Measurements from ENCODE around the gene RHOV. TPM values are rescaled to one million over a fixed set of nuclear protein-coding genes. Genes with fewer than 3 reads are reported as not detected.
A peak's percentile ranks its signal among the peaks of the same experiment; 100 is the strongest.

RHOV gene
- total RNA-seq, 3 donors from 2014 or later = 1.6 to 6.2 (median 3.5) TPM

DNA sequence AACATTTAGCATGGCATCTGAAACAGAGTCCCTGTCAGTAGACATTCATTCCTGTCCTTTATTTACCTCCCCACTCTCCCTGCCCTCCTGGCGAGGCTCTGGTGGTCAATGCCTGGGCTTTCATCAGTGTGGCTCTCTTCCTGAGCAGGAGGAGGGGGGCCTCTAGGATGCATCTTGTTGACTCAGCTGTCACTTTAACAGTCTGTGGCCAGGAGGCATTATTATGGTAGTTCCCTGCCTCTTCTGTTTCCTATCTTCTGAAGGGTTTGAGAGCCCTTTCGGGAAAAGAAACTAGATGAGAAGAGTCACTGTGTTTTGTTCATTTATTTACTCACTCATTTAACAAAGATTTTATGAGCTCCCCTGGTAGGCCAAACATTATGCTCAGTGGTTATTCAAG is 43.1 kb downstream of the RHOV start:
- H3K36me3 ChIP-seq (ENCODE audit: low read depth) = no peaks in the 10 kb centered on the region
- intact Hi-C loops (cut with DNase I, micrococcal nuclease) = no loop called here
- no peak for ATAC-seq
- no peaks in the 10 kb centered on the region for H3K9me3 ChIP-seq
- H3K4me1 ChIP-seq (ENCODE audit: low read depth) = peaks cover 25% of the 10 kb centered on the region
- H3K4me3 ChIP-seq = no peak overlapping the region
- no peak for DNase-seq
- TF ChIP-seq, protein P1, sequence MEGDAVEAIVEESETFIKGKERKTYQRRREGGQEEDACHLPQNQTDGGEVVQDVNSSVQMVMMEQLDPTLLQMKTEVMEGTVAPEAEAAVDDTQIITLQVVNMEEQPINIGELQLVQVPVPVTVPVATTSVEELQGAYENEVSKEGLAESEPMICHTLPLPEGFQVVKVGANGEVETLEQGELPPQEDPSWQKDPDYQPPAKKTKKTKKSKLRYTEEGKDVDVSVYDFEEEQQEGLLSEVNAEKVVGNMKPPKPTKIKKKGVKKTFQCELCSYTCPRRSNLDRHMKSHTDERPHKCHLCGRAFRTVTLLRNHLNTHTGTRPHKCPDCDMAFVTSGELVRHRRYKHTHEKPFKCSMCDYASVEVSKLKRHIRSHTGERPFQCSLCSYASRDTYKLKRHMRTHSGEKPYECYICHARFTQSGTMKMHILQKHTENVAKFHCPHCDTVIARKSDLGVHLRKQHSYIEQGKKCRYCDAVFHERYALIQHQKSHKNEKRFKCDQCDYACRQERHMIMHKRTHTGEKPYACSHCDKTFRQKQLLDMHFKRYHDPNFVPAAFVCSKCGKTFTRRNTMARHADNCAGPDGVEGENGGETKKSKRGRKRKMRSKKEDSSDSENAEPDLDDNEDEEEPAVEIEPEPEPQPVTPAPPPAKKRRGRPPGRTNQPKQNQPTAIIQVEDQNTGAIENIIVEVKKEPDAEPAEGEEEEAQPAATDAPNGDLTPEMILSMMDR (IDR thresholded peaks at IDR 0.05) = no peak

DNA sequence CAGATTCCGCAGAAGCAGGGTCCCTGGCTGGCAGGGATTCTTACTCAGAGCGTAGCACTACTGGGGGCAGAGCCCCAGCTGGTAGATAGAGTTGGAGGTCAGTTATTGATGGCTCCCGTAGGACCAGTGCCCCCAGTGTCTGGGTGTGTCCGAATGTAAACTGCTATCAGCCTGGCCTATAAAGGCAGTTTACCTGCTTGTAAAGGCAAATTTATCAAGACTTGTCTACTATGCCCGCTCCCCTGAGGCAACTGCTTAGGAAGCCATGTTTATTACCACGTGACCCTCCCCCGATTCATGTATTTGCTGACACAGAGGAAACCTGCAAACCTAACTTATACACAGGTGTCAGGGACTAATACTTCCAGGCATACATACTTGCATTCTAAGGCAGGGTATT is 44.9 kb downstream of the RHOV start:
- ATAC-seq = peak; percentile 54
- H3K9me3 ChIP-seq = no peaks in the 10 kb centered on the region

DNA sequence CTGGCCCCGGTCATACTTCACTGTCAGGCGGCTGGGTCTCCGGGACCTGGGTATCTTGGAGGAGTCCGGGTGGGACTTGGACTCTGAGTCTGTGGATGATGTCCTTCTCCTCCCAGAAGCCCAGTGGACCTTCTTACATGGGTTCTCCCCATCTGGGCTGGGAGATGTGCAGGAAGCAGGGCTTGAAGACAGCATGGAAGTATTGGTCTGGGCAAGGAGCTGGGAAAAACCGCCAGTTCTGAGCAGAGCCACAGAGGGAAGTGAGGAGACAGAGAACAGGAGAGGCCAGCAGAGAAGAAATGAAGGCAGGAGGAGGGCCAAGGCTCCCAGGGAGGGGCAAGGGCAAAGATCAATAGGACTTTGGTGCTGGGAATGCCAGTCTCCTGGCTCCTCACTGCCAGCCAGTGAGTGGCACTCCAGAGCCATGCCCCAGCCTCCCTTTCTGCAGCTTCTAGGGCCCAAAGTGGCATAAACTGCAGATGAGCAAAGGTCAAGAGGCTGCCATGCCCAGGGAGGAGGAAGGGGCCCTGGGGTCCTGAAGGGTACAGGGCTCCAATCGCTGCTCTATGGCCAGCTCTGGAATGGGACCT is 45.5 kb downstream of the RHOV start, which contains the start of gene PPP1R14D:
PPP1R14D (minus strand) TSS at position 262 of the 590 bp plus-strand sequence; CDS start at position 195, 67 bp downstream.
- DNase-seq (peak; percentile 87 to 90 (median 88)), ATAC-seq (peak; percentile 88)
- Histone ChIP-seq H3K4me1 (ENCODE audit: low read depth) (peaks cover 30% of the 10 kb centered on the region), H3K36me3 (ENCODE audit: low read depth) (no peaks in the 10 kb centered on the region), H3K9me3 (no peaks in the 10 kb centered on the region), H3K4me3 (peak within 1 kb of the TSS; percentile 39)
- TF ChIP-seq, protein P1 (IDR thresholded peaks at IDR 0.05) = no peak
- intact Hi-C loops (cut with DNase I, micrococcal nuclease) = no loop called here

More for the DNA sequence above, 44.9 kb downstream of the RHOV start:
- Histone ChIP-seq H3K36me3 (ENCODE audit: low read depth) (no peaks in the 10 kb centered on the region), H3K4me1 (ENCODE audit: low read depth) (peaks cover 30% of the 10 kb centered on the region), H3K4me3 (no peak overlapping the region)
- TF ChIP-seq, protein P1 (IDR thresholded peaks at IDR 0.05) = no peak
- peak in 1 of 3 donors; percentile 76 for DNase-seq
- intact Hi-C loops (cut with DNase I, micrococcal nuclease) = no loop called here

DNA sequence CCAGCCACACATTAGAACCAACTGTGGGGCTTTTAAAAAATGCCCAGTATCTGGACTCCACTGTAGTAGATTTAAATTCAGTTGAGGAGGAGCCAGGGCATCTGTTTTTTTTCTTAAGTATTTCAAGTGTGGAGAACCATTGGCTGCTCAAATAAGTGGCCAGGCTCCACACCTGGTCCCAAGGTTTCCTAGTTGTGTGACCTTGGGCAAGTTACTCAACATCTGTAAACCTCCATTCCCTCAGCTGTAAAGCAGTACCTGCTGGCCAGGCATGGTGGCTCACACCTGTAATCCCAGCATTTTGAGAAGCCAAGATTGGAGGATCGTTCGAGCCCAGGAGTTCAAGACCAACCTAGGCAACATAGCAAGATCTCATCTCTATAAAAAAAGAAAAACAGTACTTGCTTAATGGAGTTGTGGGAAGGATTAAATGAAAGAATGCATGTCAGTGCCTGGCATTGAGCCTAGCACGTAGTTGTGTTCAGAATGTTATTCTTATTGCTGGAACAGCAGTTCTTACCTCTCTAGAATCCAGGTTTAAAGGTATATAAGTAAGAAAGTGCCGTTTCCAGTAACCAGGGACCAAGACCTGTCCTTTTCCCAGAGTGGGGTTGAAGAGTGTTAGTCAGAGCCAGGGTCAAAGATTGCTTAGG is 47.5 kb downstream of the RHOV start:
- ATAC-seq (no peak), DNase-seq (no peak)
- Histone ChIP-seq H3K36me3 (ENCODE audit: low read depth) (no peaks in the 10 kb centered on the region), H3K9me3 (no peaks in the 10 kb centered on the region), H3K4me3 (no peak overlapping the region), H3K4me1 (ENCODE audit: low read depth) (peaks cover 30% of the 10 kb centered on the region)
- intact Hi-C loops (cut with DNase I, micrococcal nuclease) = no loop called here
- TF ChIP-seq, protein P1 (IDR thresholded peaks at IDR 0.05) = no peak

DNA sequence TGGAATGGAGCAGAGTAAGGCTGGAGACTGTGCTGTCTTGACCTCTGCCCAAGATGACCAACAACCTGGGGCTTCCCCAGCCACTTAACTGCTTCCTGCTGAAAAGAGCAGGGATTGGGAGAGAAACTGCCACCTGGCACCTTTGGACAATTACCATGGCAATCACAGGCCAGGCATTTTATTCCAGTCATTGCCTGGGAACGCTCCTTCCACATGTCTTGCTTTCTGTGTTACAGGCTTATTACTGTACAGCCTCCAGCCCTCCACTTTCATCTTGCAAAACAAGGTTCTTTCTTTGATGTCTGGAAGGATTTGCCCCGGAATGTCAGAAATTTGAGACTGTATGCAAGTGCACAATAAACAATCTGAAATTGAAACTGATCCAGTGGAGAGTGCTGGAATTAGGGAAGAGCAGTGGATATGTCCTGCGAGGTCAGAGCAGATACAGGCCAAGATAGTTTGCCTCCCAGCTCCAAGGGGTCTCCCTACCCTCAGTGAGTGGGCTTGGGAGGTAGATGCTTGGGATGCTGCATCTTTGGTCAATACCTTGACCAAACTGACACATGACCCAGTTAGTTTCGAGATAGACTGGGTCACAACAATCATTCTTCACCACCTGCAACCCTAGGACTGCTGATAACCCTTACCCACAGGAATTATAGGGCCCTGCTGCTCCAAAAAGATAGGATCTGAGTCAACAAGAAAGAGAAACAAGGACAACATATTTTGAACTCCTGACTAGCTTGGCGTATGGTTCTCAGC is 48.2 kb downstream of the RHOV start:
- no peaks in the 10 kb centered on the region for H3K36me3 ChIP-seq (ENCODE audit: low read depth)
- ATAC-seq = peak; percentile 71
- DNase-seq = peak; percentile 65 to 78 (median 70)
- intact Hi-C loops (cut with DNase I, micrococcal nuclease) = no loop called here
- no peak overlapping the region for H3K4me3 ChIP-seq
- H3K4me1 ChIP-seq (ENCODE audit: low read depth) = peaks cover 30% of the 10 kb centered on the region
- no peaks in the 10 kb centered on the region for H3K9me3 ChIP-seq
- TF ChIP-seq, protein P1 (IDR thresholded peaks at IDR 0.05) = no peak
